ENCODE data around the gene PFDN1. TPM values are rescaled to one million over a fixed set of nuclear protein-coding genes. Genes with fewer than 3 reads are reported as not detected.

PFDN1 gene
- total and polyA plus RNA-seq, 10 donors: 38.0 to 82.1 (median 61.6) TPM

- Histone ChIP-seq H3K36me3 (peaks cover 0 to 36% (median 19%) of the 10 kb centered on the region in 6 donors), H3K4me1 (peaks cover 13 to 96% (median 56%) of the 10 kb centered on the region in 6 donors), H3K9me3 (no peaks in the 10 kb centered on the region), H3K27me3 (replicated peaks in 1 of 7) (no peaks in the 10 kb centered on the region), H3K4me3 (no peak overlapping the region), H3K27ac (no peak overlapping the region)
- 75 to 87% (median 81%) methylated on average over 1 of the region's 1 CpG for WGBS, 5 donors
- TF ChIP-seq CTCF (IDR thresholded peaks at IDR 0.05 in 8 of 11, conservative IDR thresholded peaks at IDR 0.05 in 3 of 11): no peak
- no peak for TF ChIP-seq POLR2A (IDR thresholded peaks at IDR 0.05)
- TF ChIP-seq POLR2AphosphoS5 (IDR thresholded peaks at IDR 0.05): no peak
- no peak for DNase-seq
- intact Hi-C loops (cut with DNase I; ENCODE audit: low total_unique reads): no loop called here
These were observed 4.7 kb downstream of the PFDN1 start for GRCh38 chr5:140298183-140298601.

GRCh38 chr5:140297283-140297682 is 5.6 kb downstream of the PFDN1 start:
- WGBS, 5 donors: 78 to 88% (median 85%) methylated on average over 5 of the region's 5 CpGs
- TF ChIP-seq POLR2AphosphoS5 (IDR thresholded peaks at IDR 0.05) (no peak), CTCF (IDR thresholded peaks at IDR 0.05 in 8 of 11, conservative IDR thresholded peaks at IDR 0.05 in 3 of 11) (no peak), POLR2A (IDR thresholded peaks at IDR 0.05) (no peak)
- H3K4me1 ChIP-seq: peaks cover 13 to 98% (median 57%) of the 10 kb centered on the region in 6 donors

GRCh38 chr5:140296289-140296688 is 6.6 kb downstream of the PFDN1 start:
- TF ChIP-seq POLR2AphosphoS5 (IDR thresholded peaks at IDR 0.05) (no peak), CTCF (IDR thresholded peaks at IDR 0.05 in 8 of 11, conservative IDR thresholded peaks at IDR 0.05 in 3 of 11) (no peak), POLR2A (IDR thresholded peaks at IDR 0.05) (no peak)
- peaks cover 8 to 90% (median 48%) of the 10 kb centered on the region in 6 donors for H3K4me1 ChIP-seq
- no peak overlapping the region for H3K4me3 ChIP-seq
- DNase-seq: no peak
- peaks cover 0 to 36% (median 19%) of the 10 kb centered on the region in 6 donors for H3K36me3 ChIP-seq
- intact Hi-C loops (cut with DNase I; ENCODE audit: low total_unique reads): no loop called here
- H3K9me3 ChIP-seq: no peaks in the 10 kb centered on the region
- no peak overlapping the region for H3K27ac ChIP-seq
- H3K27me3 ChIP-seq (replicated peaks in 1 of 7): no peaks in the 10 kb centered on the region
- WGBS, 5 donors: 78 to 98% (median 97%) methylated on average over 3 of the region's 3 CpGs

More at GRCh38 chr5:140297283-140297682, 5.6 kb downstream of the PFDN1 start:
- intact Hi-C loops (cut with DNase I; ENCODE audit: low total_unique reads): no loop called here
- H3K27me3 ChIP-seq (replicated peaks in 1 of 7): no peaks in the 10 kb centered on the region
- no peaks in the 10 kb centered on the region for H3K9me3 ChIP-seq
- DNase-seq: no peak
- H3K36me3 ChIP-seq: peaks cover 0 to 36% (median 19%) of the 10 kb centered on the region in 6 donors
- no peak overlapping the region for H3K4me3 ChIP-seq
- H3K27ac ChIP-seq: no peak overlapping the region

GRCh38 chr5:140295414-140295813 is 7.5 kb downstream of the PFDN1 start:
- no peak for DNase-seq

More at GRCh38 chr5:140295414-140295813, 7.5 kb downstream of the PFDN1 start:
- intact Hi-C loops (cut with DNase I; ENCODE audit: low total_unique reads): no loop called here
- Histone ChIP-seq H3K27me3 (replicated peaks in 1 of 7) (no peaks in the 10 kb centered on the region), H3K4me1 (peaks cover 4 to 81% (median 41%) of the 10 kb centered on the region in 6 donors), H3K9me3 (no peaks in the 10 kb centered on the region), H3K4me3 (no peak overlapping the region), H3K36me3 (peaks cover 0 to 36% (median 19%) of the 10 kb centered on the region in 6 donors), H3K27ac (no peak overlapping the region)
- WGBS, 5 donors: 50 to 74% (median 67%) methylated on average over 1 of the region's 1 CpG
- no peak for TF ChIP-seq CTCF (IDR thresholded peaks at IDR 0.05 in 8 of 11, conservative IDR thresholded peaks at IDR 0.05 in 3 of 11)
- no peak for TF ChIP-seq POLR2A (IDR thresholded peaks at IDR 0.05)
- no peak for TF ChIP-seq POLR2AphosphoS5 (IDR thresholded peaks at IDR 0.05)

All from spleen (tissue), 11 donors.